ENCODE measurements around the gene SERTAD2. TPM values are rescaled to one million over a fixed set of nuclear protein-coding genes. Genes with fewer than 3 reads are reported as not detected.

Gene SERTAD2
- total and polyA plus RNA-seq, 2 donors (not counting 3 experiments of a cell fraction or from before 2014, with no cell fraction given) = 5.5 to 11.2 TPM

- dilution Hi-C loops (cut with MboI; ENCODE audit: extremely low pct_ligation_motif_present, low sequenced_read_pairs) = no loop called here
- ChIA-PET CTCF (interaction anchor here (0.7 to 6.4 kb wide), 15 partner anchors 9 to 204 kb away, joined by 3 to 86 read pairs (median 6); no protein-coding TSS in a partner anchor), POLR2A (interaction anchor here (1.0 to 5.5 kb wide), 4 partner anchors 9 to 94 kb away, joined by 3 to 62 read pairs (median 8); no protein-coding TSS in a partner anchor)
- DNase-seq (ENCODE audit: low read depth, low spot score) = no peak
- no peak for TF ChIP-seq GATA2 (IDR thresholded peaks at IDR 0.05; ENCODE audit: insufficient read depth, insufficient read length, low read depth, low read length)
- TF ChIP-seq POLR2AphosphoS5 (IDR thresholded peaks at IDR 0.05; ENCODE audit: insufficient read depth, low read depth, low read length) = no peak
- TF ChIP-seq POLR2A (IDR thresholded peaks at IDR 0.05; ENCODE audit: low read depth, low read length) = no peak
- TF ChIP-seq EZH2 (IDR thresholded peaks at IDR 0.05; ENCODE audit: borderline replicate concordance, low read depth, low read length, severe bottlenecking) = no peak
- no peak for TF ChIP-seq JUN (IDR thresholded peaks at IDR 0.05; ENCODE audit: borderline replicate concordance, insufficient read depth, insufficient read length, low read depth)
- no peak for TF ChIP-seq FOS (IDR thresholded peaks at IDR 0.05; ENCODE audit: borderline replicate concordance, insufficient read depth, low read length)
- no peak for TF ChIP-seq MYC (IDR thresholded peaks at IDR 0.05; ENCODE audit: low read depth, low read length)
- no peak for TF ChIP-seq MAX (IDR thresholded peaks at IDR 0.05; ENCODE audit: insufficient read depth, insufficient read length)
- no peak overlapping the region for H3K4me2 ChIP-seq (ENCODE audit: insufficient read depth, low read length)
- no peak overlapping the region for H2AFZ ChIP-seq (ENCODE audit: low read depth, low read length)
- FAIRE-seq = no peak
- no TSS peak for BruUV-seq (replicated peaks)
- no peaks in the 10 kb centered on the region for H3K36me3 ChIP-seq (ENCODE audit: control insufficient read depth in 2 of 2, extremely low read depth in 1 of 2, insufficient read depth in 2 of 2, low read length in 2 of 2)
- H3K27me3 ChIP-seq (ENCODE audit: control insufficient read depth in 2 of 2, insufficient read depth in 2 of 2, low read length in 2 of 2) = no peaks in the 10 kb centered on the region
- no peak overlapping the region for H3K27ac ChIP-seq (ENCODE audit: insufficient read depth, low read depth, low read length)
- no peak overlapping the region for H3K9ac ChIP-seq (replicated peaks; ENCODE audit: extremely low read depth, insufficient read depth, low read length)
- H3K9me1 ChIP-seq (replicated peaks; ENCODE audit: control insufficient read depth, extremely low read depth, insufficient read depth, low read length) = no peaks in the 10 kb centered on the region
- no peak overlapping the region for H3K4me3 ChIP-seq (replicated peaks in 1 of 3; ENCODE audit: insufficient read depth in 1 of 3, low read depth in 1 of 3, low read length in 3 of 3)
- peaks cover 21% of the 10 kb centered on the region for H3K4me1 ChIP-seq (ENCODE audit: control insufficient read depth, extremely low read depth, insufficient read depth, low read length)
- no peaks in the 10 kb centered on the region for H3K9me3 ChIP-seq (replicated peaks; ENCODE audit: control insufficient read depth, insufficient read depth, low read length)
- H4K20me1 ChIP-seq (replicated peaks; ENCODE audit: control insufficient read depth, extremely low read depth, insufficient read depth, low read length) = no peaks in the 10 kb centered on the region
- intact Hi-C loops (cut with micrococcal nuclease) = loop anchor here (2.0 kb wide), 1 partner anchor 137 kb away; no protein-coding TSS in a partner anchor
- peaks cover 22% of the 10 kb centered on the region for H3K79me2 ChIP-seq (ENCODE audit: control insufficient read depth, insufficient read depth, low read length)
Measured at GRCh38 chr2:64655873-64656272, 2.2 kb upstream of the SERTAD2 start.

Measured in endothelial cell of umbilical vein (primary cell).